IPS-15b (cell line): ENCODE results near the gene KL.

ENCODE experiments used
- H3K27me3 ChIP-seq: one replicate; pipeline ENCODE4 v1.6.1; 2013; ENCODE audit warnings: low read length; ENCODE audit not compliant: control insufficient read depth, insufficient read depth
- H3K36me3 ChIP-seq: one replicate; pipeline ENCODE4 v1.6.1; 2013; ENCODE audit warnings: low read length; ENCODE audit not compliant: control insufficient read depth, insufficient read depth
- H3K4me1 ChIP-seq: one replicate; pipeline ENCODE4 v1.6.1; 2013; ENCODE audit warnings: mild to moderate bottlenecking, low read length; ENCODE audit not compliant: control insufficient read depth, insufficient read depth
- H3K4me3 ChIP-seq: one replicate; pipeline ENCODE4 v1.5.1; 2013; ENCODE audit warnings: low read depth, low read length
- H3K9ac ChIP-seq: one replicate; pipeline ENCODE4 v1.6.1; 2013; ENCODE audit warnings: low read depth, mild to moderate bottlenecking, low read length
- H3K9me3 ChIP-seq: one replicate; pipeline ENCODE4 v1.6.1; 2013; ENCODE audit warnings: mild to moderate bottlenecking, low read length; ENCODE audit not compliant: control insufficient read depth, insufficient read depth

The KL gene

DNA sequence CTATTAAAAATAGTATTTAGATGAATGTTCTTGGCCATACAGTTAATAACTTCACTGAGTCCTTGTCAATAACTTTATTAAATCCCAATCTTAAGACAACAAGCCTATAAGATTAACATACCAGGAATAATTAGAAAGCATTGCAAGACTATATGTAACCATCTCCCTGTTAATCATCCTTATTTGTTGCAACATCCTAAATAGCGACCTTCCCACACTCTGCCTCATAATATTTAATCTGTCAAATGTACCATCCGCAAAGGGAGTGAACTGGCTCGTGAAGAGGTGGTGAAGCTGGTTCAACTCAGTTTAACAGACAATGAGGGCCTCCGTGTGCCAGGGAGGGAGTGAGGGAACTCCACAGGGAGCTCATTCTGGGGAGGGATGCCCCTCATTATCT lies 33.9 kb downstream of the KL start:
- Histone ChIP-seq H3K9me3 (no peaks in the 10 kb centered on the region), H3K4me1 (no peaks in the 10 kb centered on the region), H3K27me3 (no peaks in the 10 kb centered on the region), H3K36me3 (no peaks in the 10 kb centered on the region), H3K9ac (no peak overlapping the region), H3K4me3 (no peak overlapping the region)

DNA sequence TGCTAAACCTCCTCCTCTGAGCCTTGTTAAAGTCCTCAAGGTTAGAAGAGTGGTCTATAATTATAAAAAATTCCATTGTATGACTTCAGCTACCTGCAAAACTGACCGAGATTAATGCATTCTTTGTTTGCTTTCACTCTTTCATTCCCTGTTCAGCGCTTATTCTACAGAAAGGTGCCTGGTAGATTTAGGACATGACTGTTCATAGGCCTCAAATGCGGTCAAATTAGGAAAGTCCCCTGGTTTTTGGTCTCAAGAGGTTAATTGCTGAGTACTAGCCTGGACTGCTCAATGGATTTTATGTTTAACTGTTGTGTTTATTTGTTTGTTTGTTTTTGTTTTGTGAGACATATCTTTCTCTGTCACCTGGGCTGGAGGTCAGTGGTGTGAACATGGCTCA lies 35.4 kb downstream of the KL start:
- Histone ChIP-seq H3K27me3 (no peaks in the 10 kb centered on the region), H3K9ac (no peak overlapping the region), H3K36me3 (no peaks in the 10 kb centered on the region), H3K4me1 (no peaks in the 10 kb centered on the region), H3K9me3 (no peaks in the 10 kb centered on the region), H3K4me3 (no peak overlapping the region)

DNA sequence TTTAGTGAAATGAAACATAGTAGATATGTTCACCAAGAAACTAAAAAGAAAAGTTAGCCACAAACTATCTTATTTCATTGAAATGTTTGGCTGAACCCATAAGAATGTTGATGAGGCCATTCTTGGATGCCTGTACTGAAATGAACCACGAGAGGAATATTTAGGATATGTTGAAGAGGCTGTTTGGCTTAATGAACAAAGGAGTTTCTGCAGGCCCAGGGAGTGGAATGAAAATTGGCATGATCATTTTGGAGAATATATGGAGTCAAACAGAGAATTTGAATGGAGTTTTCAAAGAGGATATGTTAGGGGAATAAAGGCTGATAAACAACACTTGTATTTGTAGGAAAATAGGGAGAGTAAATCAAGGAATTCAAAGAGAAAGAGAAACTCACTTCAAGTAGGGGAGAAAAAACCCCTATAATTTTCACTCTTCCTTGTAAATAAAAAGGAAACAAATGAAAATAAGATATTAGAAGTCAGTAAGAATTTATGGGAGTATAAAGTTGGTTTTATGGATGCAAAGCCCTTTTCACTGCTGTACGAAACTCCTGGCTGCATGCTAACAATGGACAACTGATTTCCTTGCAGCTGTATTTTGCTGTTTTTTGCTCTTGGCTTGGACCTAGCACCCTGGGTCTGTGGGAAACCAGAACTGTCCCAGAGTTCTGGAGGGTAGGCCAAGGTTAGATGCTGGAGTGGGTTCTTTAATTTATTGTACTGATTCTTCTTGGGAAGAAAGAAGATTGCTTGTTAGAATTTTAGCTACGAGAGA lies 36.5 kb downstream of the KL start:
- no peaks in the 10 kb centered on the region for H3K4me1 ChIP-seq
- no peaks in the 10 kb centered on the region for H3K9me3 ChIP-seq
- no peak overlapping the region for H3K9ac ChIP-seq
- H3K27me3 ChIP-seq = no peaks in the 10 kb centered on the region
- no peaks in the 10 kb centered on the region for H3K36me3 ChIP-seq
- no peak overlapping the region for H3K4me3 ChIP-seq

DNA sequence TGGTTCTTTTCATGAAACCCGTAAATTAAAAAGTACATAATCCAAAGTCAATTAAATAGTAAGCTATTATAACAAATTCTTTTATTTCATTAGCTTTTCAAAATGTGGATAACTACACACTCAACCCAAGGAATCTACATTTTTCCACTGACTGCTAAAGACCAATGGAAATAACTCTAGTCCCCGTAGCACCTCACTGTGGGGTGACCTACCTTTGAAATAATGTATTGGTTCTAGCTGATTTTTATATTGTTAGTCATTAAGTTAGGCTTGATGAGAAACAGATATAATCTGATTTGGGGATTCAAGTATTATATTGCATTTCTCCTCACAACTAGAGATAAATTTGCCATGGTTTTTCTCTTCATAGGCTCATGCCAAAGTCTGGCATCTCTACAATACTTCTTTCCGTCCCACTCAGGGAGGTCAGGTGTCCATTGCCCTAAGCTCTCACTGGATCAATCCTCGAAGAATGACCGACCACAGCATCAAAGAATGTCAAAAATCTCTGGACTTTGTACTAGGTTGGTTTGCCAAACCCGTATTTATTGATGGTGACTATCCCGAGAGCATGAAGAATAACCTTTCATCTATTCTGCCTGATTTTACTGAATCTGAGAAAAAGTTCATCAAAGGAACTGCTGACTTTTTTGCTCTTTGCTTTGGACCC lies 37.3 kb downstream of the KL start:
- no peak overlapping the region for H3K9ac ChIP-seq
- no peaks in the 10 kb centered on the region for H3K36me3 ChIP-seq
- H3K27me3 ChIP-seq = no peaks in the 10 kb centered on the region
- no peak overlapping the region for H3K4me3 ChIP-seq
- no peaks in the 10 kb centered on the region for H3K9me3 ChIP-seq
- no peaks in the 10 kb centered on the region for H3K4me1 ChIP-seq

DNA sequence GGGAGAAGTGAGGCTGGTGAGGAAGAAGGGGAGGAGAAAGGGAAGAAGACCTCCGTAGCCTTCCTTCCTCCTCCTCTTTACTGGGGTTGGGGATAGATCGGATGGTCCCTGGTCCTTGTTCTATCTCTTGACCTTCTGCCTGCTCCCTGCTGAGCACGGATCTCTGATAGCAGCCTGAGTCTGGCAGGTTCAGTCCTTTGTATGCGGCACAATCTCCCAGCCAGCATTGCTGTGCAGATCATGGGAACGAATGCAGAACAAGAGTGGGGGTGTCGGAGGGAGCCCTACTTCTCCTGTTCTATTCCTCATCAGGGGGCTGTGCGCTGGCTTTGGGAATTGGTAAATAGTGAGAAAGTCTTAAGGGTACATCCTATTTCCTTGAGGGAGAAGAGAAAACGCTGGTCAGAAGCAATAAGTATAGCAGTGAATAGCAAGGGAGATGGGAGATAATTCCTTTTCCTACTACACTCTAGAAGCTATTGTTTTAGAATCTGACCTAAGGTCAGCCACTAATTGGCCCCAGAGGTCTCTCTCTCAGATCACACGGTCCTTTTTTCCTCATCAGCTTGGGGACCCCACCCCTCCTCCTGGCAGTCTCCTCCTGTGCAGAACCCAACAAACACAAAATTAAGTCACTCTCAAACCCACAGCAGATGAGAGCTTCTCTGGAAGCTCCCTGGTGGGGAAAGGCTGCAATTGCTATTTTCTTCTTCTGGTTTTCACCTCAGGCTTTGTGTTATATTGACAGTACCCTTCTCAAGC lies 41.0 kb downstream of the KL start:
- no peaks in the 10 kb centered on the region for H3K9me3 ChIP-seq
- H3K4me1 ChIP-seq = no peaks in the 10 kb centered on the region
- H3K36me3 ChIP-seq = no peaks in the 10 kb centered on the region
- H3K4me3 ChIP-seq = no peak overlapping the region
- H3K27me3 ChIP-seq = no peaks in the 10 kb centered on the region
- no peak overlapping the region for H3K9ac ChIP-seq

DNA sequence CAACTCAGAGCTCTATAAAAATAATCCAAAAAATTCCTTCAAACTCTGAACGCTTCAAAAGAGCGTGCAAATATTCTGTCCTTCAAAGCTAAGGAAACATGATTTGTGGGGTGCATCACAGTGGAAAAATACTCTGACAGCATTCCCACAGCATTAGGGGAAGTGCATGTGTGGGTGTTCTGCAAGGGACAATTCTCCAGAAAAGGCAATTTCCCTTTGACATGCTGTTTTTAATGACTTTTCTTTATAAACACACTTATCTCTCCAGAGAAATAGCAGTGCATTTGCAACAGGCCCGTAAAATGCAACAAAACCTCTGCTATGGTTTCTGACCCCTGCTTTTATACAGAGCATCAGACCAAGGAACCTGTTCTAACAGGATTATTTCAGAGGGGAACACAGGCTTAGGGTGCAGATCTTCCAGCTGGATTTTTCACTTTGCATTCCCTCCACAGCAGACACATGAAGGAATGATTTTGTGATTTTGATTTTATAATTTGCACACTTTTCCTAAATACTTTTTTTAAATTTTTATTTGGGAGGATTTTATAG lies 42.6 kb downstream of the KL start:
- H3K9ac ChIP-seq = no peak overlapping the region
- H3K4me3 ChIP-seq = no peak overlapping the region
- H3K4me1 ChIP-seq = no peaks in the 10 kb centered on the region
- H3K9me3 ChIP-seq = no peaks in the 10 kb centered on the region
- no peaks in the 10 kb centered on the region for H3K36me3 ChIP-seq
- H3K27me3 ChIP-seq = no peaks in the 10 kb centered on the region

DNA sequence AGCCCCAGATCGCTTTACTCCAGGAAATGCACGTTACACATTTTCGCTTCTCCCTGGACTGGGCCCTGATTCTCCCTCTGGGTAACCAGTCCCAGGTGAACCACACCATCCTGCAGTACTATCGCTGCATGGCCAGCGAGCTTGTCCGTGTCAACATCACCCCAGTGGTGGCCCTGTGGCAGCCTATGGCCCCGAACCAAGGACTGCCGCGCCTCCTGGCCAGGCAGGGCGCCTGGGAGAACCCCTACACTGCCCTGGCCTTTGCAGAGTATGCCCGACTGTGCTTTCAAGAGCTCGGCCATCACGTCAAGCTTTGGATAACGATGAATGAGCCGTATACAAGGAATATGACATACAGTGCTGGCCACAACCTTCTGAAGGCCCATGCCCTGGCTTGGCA lies 44.6 kb downstream of the KL start:
- Histone ChIP-seq H3K9ac (no peak overlapping the region), H3K9me3 (no peaks in the 10 kb centered on the region), H3K4me3 (no peak overlapping the region), H3K36me3 (no peaks in the 10 kb centered on the region), H3K4me1 (no peaks in the 10 kb centered on the region), H3K27me3 (no peaks in the 10 kb centered on the region)

DNA sequence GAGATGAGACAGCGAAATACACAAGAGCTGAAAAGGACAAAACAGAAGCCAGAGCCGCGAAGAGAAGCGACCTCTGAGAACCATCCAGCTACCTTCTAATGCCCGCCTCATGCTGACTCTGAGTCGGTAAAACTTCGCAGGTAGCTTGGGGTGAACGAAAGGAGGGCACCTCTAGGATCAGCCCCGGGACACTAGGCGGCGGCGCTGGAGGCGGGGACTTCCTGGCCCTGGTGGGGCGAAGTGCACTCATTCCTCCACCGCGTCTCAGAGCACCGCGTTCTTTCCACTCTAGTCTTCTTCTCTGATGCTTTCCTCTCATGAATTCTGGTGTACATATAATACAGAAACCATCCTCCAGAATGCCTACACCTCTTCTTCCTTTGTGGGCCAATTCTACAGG lies 50.1 kb downstream of the KL start:
- H3K9me3 ChIP-seq = no peaks in the 10 kb centered on the region
- H3K9ac ChIP-seq = no peak overlapping the region
- H3K4me3 ChIP-seq = no peak overlapping the region
- H3K27me3 ChIP-seq = no peaks in the 10 kb centered on the region
- H3K4me1 ChIP-seq = no peaks in the 10 kb centered on the region
- H3K36me3 ChIP-seq = no peaks in the 10 kb centered on the region

DNA sequence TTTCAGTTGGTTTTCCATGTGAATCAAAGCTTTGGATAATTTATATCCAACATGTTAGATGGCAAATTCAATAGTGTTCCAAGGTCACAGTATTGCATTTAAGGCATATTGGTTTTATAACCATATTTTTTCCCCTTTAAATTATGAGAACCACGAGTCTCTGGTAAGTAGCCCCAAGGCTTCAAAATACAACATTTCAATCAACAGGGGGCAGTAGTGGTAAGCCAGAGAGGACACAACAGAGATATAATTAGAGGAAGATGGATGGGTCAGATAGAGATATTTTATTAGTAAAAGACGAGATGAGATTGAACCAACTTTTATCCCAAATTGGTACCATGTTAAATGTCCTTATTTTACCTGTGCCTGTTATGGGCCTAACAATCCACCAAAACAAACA lies 53.1 kb downstream of the KL start:
- Histone ChIP-seq H3K36me3 (no peaks in the 10 kb centered on the region), H3K27me3 (no peaks in the 10 kb centered on the region), H3K9ac (no peak overlapping the region), H3K4me3 (no peak overlapping the region), H3K9me3 (no peaks in the 10 kb centered on the region), H3K4me1 (peaks cover 3% of the 10 kb centered on the region)

DNA sequence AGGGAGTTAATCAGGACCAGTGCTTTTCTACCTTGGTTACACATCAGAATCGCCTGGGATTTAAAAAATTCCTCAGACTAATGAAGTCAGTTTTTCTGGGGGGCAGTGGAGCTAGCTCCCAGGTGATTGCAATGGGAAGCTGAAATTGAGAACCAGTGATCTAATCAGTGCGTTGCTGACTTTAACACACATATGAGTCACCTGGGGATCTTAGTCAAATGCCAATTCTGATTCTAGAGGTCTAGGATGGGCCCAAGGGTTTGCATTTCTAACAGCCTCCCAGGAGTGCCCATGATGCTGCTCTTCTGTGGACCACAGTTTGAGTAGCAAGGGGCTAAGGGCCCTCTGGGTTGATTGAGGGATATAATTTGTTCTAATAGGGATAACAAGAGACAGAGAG lies 54.5 kb downstream of the KL start:
- no peaks in the 10 kb centered on the region for H3K27me3 ChIP-seq
- peaks cover 3% of the 10 kb centered on the region for H3K4me1 ChIP-seq
- no peaks in the 10 kb centered on the region for H3K36me3 ChIP-seq
- H3K9ac ChIP-seq = no peak overlapping the region
- no peak overlapping the region for H3K4me3 ChIP-seq
- H3K9me3 ChIP-seq = no peaks in the 10 kb centered on the region

DNA sequence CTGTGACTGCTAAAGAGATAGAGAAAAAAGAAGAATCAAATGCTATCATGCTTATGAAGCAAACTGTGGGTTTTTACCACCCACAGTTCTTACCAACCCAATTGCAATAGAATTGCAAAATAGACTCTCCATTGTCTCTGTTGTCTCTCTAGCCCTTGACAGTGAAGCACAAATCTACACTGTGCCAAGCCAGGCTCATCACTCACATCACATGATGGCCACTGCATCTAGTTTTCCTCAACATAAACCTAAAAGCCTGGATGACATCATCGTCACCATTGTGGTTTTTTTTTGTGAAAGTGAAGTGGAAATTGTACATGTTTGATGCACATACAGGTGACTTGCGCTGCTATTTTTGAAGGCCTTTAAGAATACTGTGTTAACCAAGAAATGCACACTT lies 56.1 kb downstream of the KL start:
- Histone ChIP-seq H3K4me1 (peaks cover 3% of the 10 kb centered on the region), H3K9ac (no peak overlapping the region), H3K36me3 (no peaks in the 10 kb centered on the region), H3K27me3 (no peaks in the 10 kb centered on the region), H3K9me3 (no peaks in the 10 kb centered on the region), H3K4me3 (no peak overlapping the region)
